Subcutaneous adipose tissue (tissue), 4 donors: ENCODE results near the gene SALL4. TPM values are rescaled to one million over a fixed set of nuclear protein-coding genes. Genes with fewer than 3 reads are reported as not detected.

Experiments
- CTCF ChIP-seq: fragments of 450-650 bp; IDR thresholded peaks from one replicate; pipeline ENCODE4 v1.5.1; 2016; ENCODE audit warnings: low read depth, mild to moderate bottlenecking, control low read depth, antibody characterized with exemption, moderate library complexity
- total RNA-seq, 4 donors: library from RNA; depleted of rRNA; stranded (reverse); fragments of >200 nt; gene quantifications; one replicate each; pipeline ENCODE4 v1.1.0, GENCODE V29; 2016

Gene SALL4
- total RNA-seq, 4 donors from 2014 or later: 0.22 to 0.75 (median 0.33) TPM

DNA sequence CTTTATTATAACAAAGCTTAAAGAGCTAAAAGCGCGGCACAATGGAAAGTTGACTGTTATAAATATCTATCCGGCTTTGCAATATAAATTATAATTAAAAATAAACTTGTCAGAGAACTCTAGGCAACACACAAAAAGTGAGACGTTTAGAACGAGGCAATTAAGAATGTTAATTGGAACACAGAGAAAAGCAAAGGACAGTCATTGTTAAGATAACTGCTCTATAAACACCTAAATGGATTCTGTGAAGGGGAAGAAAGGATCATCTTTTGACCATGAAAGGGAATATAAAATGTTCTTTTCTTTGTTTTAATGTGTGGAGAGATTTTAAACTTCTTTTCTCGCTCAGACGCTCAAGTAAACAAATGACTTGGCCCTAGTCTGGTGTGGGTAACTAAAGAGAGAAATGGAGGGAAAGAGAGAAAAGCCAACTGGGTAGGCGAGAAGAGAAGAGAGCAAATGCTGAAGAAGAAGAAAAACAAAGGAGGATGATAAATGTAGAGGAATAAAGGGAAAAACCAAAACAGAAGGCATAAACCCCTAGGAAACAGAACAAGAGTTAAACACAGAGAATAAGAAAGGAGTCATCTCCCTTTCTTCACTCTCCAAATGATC lies 9.3 kb upstream of the SALL4 start:
- TF ChIP-seq CTCF: no peak

- no peak for TF ChIP-seq CTCF
These were observed 8.7 kb upstream of the SALL4 start for GRCh38 chr20:51811042-51811355.

DNA sequence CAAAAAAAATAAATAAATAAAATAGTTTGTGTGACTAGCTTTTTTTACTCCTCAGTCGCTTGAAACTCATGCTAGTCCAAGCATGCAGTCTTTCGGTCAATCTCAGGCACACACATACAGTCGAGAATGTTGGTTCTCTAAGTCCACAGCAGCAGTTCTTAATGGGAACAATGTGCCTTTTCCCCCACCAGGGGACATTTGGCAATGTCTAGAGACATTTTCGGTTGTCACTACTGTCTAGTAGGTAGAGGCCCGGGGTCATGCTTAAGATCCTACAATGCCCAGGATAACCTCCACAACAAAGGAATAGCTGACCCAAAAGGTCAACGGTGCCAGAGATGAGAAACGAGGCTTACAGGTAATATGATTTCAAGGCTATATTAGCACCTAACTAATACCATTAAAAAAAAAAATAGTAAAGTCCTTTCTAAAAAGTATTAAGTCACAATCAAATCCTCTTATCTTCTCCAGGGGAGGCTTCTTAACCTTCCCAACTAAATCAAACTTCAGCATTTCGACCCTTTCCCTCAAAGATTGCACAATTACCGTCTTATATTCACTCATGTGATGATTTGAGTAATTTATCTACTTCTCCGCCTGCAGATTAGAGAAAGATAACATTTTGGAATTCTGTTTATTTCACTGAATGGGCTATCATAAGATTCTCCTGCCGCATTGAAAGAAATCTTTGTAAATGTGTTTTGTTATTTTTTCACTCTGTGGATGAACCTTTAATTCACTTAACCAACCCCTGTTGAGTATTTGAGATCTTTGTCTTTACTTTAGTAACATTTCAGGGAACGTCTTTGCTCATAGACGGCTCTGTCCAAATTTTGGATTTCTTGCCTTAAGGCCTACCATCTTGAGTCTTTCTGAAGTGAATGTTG lies 8.1 kb upstream of the SALL4 start:
- no peak for TF ChIP-seq CTCF

DNA sequence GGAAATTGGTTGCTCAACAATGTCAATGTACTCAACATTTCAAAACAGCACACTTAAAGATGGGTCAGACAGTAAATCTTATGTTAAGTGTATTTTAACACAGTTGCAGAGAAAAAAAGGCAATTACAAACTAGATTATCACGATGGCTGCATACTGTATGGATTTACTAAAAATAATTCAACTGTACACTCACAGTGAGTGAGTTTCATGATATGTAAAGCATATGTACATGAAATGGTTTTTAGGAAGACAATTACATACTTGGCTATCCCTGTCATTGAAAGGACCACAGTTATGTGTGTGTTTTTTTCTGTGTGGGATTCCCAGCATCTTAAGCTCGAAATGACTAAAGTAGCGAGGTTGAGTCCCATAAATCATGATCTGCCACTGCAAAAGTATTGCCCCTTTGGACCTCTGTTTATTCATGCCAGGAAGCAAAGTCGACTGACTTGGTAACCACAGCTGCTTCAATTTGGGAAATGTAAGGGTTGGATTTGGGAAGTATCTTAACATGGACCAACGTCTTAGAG lies 5.5 kb upstream of the SALL4 start:
- TF ChIP-seq CTCF: no peak

GRCh38 chr20:51804754-51805153 lies 2.4 kb upstream of the SALL4 start:
- TF ChIP-seq CTCF: no peak

- TF ChIP-seq CTCF: no peak
These were observed 980 bp upstream of the SALL4 start for GRCh38 chr20:51803148-51803854.

DNA sequence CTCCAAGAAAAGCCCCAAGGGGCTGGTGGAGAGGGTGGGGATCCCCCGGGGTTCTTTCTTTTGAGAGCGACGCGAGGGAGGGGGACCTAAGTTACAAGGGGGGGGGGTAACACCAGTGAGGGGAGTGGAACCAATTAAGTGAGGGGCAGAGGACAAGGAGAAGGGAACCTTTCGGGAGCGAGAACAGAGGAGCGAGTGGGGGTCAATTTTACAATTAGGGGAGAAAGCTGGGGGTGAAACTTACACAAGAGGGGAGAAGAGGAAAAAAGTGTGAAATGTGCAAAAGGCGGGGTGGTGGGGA lies 548 bp downstream of the SALL4 start:
- no peak for TF ChIP-seq CTCF
